AG04450 (cell line): ENCODE results near the gene TENT5A. TPM values are rescaled to one million over a fixed set of nuclear protein-coding genes. Genes with fewer than 3 reads are reported as not detected.

Experiments used
- CTCF ChIA-PET: fragments of 300-600, 350-600 bp; formaldehyde crosslinking; extraction: SDS; loops from one replicate; lab custom pipeline; 2022; ENCODE audit warnings: antibody characterized with exemption, inconsistent platforms; lab: Charles Lee
- POLR2A ChIA-PET: fragments of 350-600 bp; formaldehyde crosslinking; extraction: SDS; loops from one replicate; lab custom pipeline; 2021; ENCODE audit warnings: antibody characterized with exemption, inconsistent platforms; lab: Yijun Ruan, JAX
- DNase-seq: peaks from one replicate; pipeline ENCODE4 v3.0.0-alpha.2; 2011; ENCODE audit warnings: low read depth, low spot score
- H3K27ac ChIP-seq: one replicate; pipeline ENCODE4 v1.5.1; 2012; ENCODE audit warnings: low read depth, low read length, control low read depth
- H3K27me3 ChIP-seq: one replicate; pipeline ENCODE4 v1.6.0; 2012; ENCODE audit warnings: low read length; ENCODE audit not compliant: control insufficient read depth, insufficient read depth
- H3K4me3 ChIP-seq: 2 replicates; pipeline ENCODE4 v1.5.1; 2011; ENCODE audit warnings: mild to moderate bottlenecking, low read depth, low read length, control low read depth
- H3K9me3 ChIP-seq: 2 replicates; pipeline ENCODE4 v1.5.1; 2012; ENCODE audit warnings: low read length; ENCODE audit not compliant: control insufficient read depth, insufficient read depth
- polyA plus RNA-seq: library from polyadenylated mRNA; depleted of rRNA; stranded (reverse); fragments of >200 nt; gene quantifications from 2 replicates; pipeline ENCODE4 v1.2.3, GENCODE V29; 2011
- TF ChIP-seq, protein P1 (sequence below): IDR thresholded peaks from 2 replicates; pipeline ENCODE4 v1.5.1; 2011; ENCODE audit warnings: low read depth, low read length, control low read depth, inconsistent platforms

Gene TENT5A
- polyA plus RNA-seq, 1 experiment: 14.0 TPM

DNA sequence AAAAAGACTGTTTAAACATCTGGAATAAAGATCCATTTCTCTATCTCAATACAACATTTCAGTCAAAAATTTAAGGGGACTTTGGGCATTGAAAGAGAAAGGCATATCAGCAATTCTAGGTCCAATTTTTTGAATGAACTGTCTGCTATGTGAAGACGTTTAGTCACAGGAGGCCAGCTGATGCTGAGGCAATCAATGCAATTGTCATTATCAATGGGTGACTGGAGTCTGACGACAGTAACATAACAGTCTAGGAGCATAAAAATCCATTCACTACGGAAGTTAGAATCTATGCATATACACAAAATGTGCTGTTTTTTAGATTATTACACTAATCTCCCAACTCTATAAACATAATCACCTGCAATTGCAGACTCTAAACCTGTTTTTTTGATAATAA, 37.8 kb downstream of the TENT5A start:
- TF ChIP-seq, protein P1, sequence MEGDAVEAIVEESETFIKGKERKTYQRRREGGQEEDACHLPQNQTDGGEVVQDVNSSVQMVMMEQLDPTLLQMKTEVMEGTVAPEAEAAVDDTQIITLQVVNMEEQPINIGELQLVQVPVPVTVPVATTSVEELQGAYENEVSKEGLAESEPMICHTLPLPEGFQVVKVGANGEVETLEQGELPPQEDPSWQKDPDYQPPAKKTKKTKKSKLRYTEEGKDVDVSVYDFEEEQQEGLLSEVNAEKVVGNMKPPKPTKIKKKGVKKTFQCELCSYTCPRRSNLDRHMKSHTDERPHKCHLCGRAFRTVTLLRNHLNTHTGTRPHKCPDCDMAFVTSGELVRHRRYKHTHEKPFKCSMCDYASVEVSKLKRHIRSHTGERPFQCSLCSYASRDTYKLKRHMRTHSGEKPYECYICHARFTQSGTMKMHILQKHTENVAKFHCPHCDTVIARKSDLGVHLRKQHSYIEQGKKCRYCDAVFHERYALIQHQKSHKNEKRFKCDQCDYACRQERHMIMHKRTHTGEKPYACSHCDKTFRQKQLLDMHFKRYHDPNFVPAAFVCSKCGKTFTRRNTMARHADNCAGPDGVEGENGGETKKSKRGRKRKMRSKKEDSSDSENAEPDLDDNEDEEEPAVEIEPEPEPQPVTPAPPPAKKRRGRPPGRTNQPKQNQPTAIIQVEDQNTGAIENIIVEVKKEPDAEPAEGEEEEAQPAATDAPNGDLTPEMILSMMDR: no peak
- DNase-seq: no peak
- H3K4me3 ChIP-seq: no peak overlapping the region
- no peaks in the 10 kb centered on the region for H3K27me3 ChIP-seq
- H3K27ac ChIP-seq: no peak overlapping the region
- ChIA-PET CTCF (no interaction called here), POLR2A (no interaction called here)
- H3K9me3 ChIP-seq: no peaks in the 10 kb centered on the region

DNA sequence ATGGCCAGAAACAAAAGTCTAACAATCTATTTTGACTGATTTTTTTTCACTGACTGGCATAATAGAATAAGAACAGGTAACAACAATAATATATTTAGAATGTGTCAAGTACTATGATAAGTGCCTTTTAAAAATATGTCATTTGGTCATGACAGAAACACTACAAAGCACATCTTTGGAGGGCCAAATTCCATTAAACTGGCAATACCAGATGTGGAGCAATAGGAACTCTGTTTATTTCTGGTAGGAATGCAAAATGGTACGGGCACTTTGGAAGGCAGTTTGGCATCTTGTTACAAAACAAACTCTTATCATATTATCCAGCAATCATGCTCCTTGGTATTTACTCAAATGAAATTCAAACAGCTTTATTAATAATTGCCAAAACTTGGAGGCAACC, 39.3 kb downstream of the TENT5A start:
- ChIA-PET POLR2A (no interaction called here), CTCF (no interaction called here)
- Histone ChIP-seq H3K27me3 (no peaks in the 10 kb centered on the region), H3K9me3 (no peaks in the 10 kb centered on the region), H3K27ac (no peak overlapping the region), H3K4me3 (no peak overlapping the region)
- TF ChIP-seq, protein P1: no peak
- DNase-seq: no peak

DNA sequence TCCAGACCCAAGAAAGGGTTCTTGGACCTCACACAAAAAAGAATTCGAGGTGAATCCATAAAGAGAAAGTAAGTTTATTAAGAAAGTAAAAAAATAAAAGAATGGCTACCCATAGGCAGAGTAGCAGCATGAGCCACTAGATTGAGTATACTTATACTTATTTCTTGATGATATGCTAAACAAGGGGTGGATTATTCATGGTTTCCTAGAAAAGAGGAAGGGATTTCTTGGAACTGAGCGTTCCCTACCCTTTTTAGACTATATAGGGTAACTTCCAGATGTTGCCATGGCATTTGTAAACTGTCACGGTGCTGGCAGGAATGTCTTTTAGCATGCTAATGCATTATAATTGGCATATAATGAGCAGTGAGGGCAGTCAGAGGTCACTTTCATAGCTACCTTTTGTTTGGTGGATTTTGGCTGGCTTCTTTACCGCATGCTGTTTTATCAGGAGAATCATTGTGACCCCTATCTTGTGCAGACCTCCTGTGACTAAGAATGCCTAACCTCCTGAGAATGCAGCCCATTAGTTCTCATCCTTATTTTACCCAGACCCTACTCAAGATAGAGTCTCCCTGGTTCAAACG, 44.3 kb downstream of the TENT5A start:
- ChIA-PET POLR2A (no interaction called here), CTCF (no interaction called here)
- TF ChIP-seq, protein P1: no peak
- Histone ChIP-seq H3K27ac (no peak overlapping the region), H3K9me3 (no peaks in the 10 kb centered on the region), H3K27me3 (no peaks in the 10 kb centered on the region), H3K4me3 (no peak overlapping the region)
- DNase-seq: no peak

DNA sequence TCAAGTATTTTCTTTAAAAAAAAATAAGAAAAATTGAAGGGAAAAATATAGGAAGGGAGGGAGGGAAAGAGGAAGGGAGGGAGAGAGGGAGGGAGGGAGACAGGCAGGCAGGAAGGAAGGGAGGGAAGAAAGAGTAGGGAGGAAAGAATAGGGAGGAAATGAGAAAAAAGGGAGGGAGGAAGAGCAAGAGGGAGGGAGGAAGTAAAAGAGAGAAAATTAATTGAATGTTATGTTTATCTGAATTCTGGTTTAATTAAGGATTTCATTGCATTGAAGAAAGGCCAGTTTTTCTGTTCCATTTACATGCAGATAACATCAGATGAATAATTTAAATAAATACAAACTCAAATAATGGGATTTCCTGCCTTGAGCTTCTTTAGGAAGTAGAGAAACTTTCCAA, 47.8 kb downstream of the TENT5A start:
- Histone ChIP-seq H3K27ac (no peak overlapping the region), H3K9me3 (no peaks in the 10 kb centered on the region), H3K27me3 (no peaks in the 10 kb centered on the region), H3K4me3 (no peak overlapping the region)
- POLR2A ChIA-PET: no interaction called here
- no peak for DNase-seq
- CTCF ChIA-PET: no interaction called here
- TF ChIP-seq, protein P1: no peak

DNA sequence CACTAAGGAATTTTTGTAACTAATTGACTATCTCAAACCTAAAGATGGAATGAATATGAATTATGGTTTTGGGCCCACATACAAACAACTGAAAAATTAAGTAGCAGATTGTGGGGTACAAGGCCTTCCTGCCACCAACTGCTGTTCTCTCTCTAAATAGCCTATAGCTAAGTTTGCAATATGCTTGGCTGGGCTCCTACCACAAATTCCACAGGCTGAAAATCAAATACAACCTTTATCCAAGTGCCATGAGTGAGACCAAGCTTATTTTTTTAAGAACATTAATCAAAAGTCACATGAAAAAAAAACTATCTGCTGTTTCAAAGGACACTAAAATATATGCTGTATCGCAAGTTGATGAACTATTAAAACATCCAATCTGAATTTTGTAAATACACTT, 52.1 kb downstream of the TENT5A start:
- no peak overlapping the region for H3K4me3 ChIP-seq
- no peaks in the 10 kb centered on the region for H3K27me3 ChIP-seq
- DNase-seq: no peak
- CTCF ChIA-PET: interaction anchor here (0.6 kb wide), 1 partner anchor 184 kb away, joined by 3 read pairs; no protein-coding TSS in a partner anchor
- POLR2A ChIA-PET: no interaction called here
- H3K9me3 ChIP-seq: no peaks in the 10 kb centered on the region
- H3K27ac ChIP-seq: no peak overlapping the region
- TF ChIP-seq, protein P1: no peak
